Colonic mucosa (tissue), 4 donors: ENCODE data around the gene SF3B3. TPM values are rescaled to one million over a fixed set of nuclear protein-coding genes. Genes with fewer than 3 reads are reported as not detected.

Experiments
- DNase-seq: peaks from one replicate; pipeline ENCODE4 v3.0.0-alpha.2; 2020
- H3K27ac ChIP-seq: fragments of 200-600 bp; one replicate; pipeline ENCODE4 v1.8.0; 2021
- H3K27me3 ChIP-seq: fragments of 200-600 bp; one replicate; pipeline ENCODE4 v1.8.0; 2021
- H3K36me3 ChIP-seq: fragments of 200-600 bp; one replicate; pipeline ENCODE4 v1.8.0; 2021
- H3K4me1 ChIP-seq: fragments of 200-600 bp; one replicate; pipeline ENCODE4 v1.8.0; 2021; ENCODE audit warnings: mild to moderate bottlenecking
- H3K4me3 ChIP-seq: fragments of 200-600 bp; one replicate; pipeline ENCODE4 v1.8.0; 2021
- H3K9ac ChIP-seq, 2 donors: one replicate each; pipeline ENCODE4 v1.7.0; 2013; ENCODE audit warnings: control low read depth in 2 of 2, low read depth in 2 of 2, low read length in 2 of 2
- H3K9me3 ChIP-seq: fragments of 200-600 bp; one replicate; pipeline ENCODE4 v1.8.0; 2021
- intact Hi-C: fragments of 100-400 bp; cut with DNase I; formaldehyde crosslinking; loops from one replicate; pipeline ENCODE4 v1.14.1; 2022
- total RNA-seq, 2 donors: library from RNA; stranded (reverse); fragmentation: NEBNext Ultra II Directional in 1 of 2; extraction: Animal tissue kit (Norgen Biotek cat#: 25700) in 1 of 2; gene quantifications; one replicate each; pipeline ENCODE4 v1.2.1, GENCODE V29; 2021
- TF ChIP-seq, protein P1 (sequence below): fragments of 200-600 bp; IDR thresholded peaks from one replicate; pipeline ENCODE4 v1.8.0; 2022; ENCODE audit warnings: antibody characterized with exemption, mild to moderate bottlenecking
- donor health status: healthy.
- donor health status: DM: no; HTN: no; CAD: no.
- donor health status: DM: no; HTN: no; CAD: no.

The SF3B3 gene
- total RNA-seq, 2 donors from 2014 or later, result 182 to 369 TPM

DNA sequence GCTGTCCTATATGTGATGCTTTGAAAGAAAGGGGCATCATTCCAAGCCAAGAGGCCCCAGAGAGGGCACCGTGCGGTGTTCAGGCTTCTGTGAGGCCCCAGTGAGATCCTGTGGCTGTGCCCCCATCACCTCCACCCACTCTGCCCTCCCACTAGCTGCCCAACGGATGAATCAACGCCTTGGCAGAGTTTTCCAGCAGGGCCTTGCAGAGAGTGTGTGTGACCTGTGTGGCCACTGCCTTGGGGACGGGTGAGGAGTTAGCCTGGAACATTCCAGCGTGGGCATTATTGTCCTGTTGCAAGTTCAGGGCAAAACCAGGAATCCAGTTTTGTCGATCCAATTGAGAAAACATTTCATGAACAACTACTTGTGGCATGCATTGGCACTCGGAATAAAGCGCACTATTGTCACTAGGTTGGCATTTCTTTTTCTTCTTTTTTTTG lies 53.7 kb downstream of the SF3B3 start:
- Histone ChIP-seq H3K27ac (no peak overlapping the region), H3K27me3 (no peaks in the 10 kb centered on the region), H3K9ac (no peak overlapping the region), H3K4me3 (no peak overlapping the region), H3K9me3 (no peaks in the 10 kb centered on the region), H3K4me1 (peaks cover 8% of the 10 kb centered on the region), H3K36me3 (peaks cover 8% of the 10 kb centered on the region)
- intact Hi-C loops, result loop anchor here (5.0 kb wide), 1 partner anchor 75 kb away; no protein-coding TSS in a partner anchor
- TF ChIP-seq, protein P1, sequence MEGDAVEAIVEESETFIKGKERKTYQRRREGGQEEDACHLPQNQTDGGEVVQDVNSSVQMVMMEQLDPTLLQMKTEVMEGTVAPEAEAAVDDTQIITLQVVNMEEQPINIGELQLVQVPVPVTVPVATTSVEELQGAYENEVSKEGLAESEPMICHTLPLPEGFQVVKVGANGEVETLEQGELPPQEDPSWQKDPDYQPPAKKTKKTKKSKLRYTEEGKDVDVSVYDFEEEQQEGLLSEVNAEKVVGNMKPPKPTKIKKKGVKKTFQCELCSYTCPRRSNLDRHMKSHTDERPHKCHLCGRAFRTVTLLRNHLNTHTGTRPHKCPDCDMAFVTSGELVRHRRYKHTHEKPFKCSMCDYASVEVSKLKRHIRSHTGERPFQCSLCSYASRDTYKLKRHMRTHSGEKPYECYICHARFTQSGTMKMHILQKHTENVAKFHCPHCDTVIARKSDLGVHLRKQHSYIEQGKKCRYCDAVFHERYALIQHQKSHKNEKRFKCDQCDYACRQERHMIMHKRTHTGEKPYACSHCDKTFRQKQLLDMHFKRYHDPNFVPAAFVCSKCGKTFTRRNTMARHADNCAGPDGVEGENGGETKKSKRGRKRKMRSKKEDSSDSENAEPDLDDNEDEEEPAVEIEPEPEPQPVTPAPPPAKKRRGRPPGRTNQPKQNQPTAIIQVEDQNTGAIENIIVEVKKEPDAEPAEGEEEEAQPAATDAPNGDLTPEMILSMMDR, result no peak
- no peak for DNase-seq

DNA sequence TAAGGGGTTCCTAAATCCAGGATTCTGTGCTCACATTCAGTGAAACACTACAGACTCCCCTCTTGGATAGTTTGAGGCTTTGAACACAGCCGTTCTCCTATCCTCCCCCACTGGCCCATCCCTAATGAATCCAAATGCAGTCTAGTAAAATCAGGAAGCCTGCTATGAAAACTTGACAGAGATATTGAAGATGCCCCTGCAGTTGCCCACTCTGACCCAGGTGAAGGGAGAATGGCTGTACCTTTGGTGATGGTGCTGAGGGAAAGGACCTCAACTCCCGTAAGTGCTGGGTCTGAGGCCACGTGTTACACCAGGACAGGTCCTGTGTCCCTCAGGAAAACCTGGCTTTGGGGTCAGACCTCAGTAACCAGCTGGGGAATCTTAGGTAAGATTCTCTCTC lies 54.4 kb downstream of the SF3B3 start:
- no peak overlapping the region for H3K4me3 ChIP-seq
- TF ChIP-seq, protein P1, result no peak
- intact Hi-C loops, result loop anchor here (5.0 kb wide), 1 partner anchor 74 kb away; no protein-coding TSS in a partner anchor

GRCh38 chr16:70579248-70579647 lies 55.6 kb downstream of the SF3B3 start:
- DNase-seq, result no peak
- Histone ChIP-seq H3K4me1 (peaks cover 8% of the 10 kb centered on the region), H3K9me3 (no peaks in the 10 kb centered on the region), H3K36me3 (no peaks in the 10 kb centered on the region), H3K4me3 (no peak overlapping the region), H3K27me3 (no peaks in the 10 kb centered on the region), H3K27ac (no peak overlapping the region), H3K9ac (no peak overlapping the region)
- TF ChIP-seq, protein P1, result no peak
- intact Hi-C loops, result loop anchor here (5.0 kb wide), 1 partner anchor 73 kb away; no protein-coding TSS in a partner anchor

More for the DNA sequence above, 54.4 kb downstream of the SF3B3 start:
- H3K27me3 ChIP-seq, result no peaks in the 10 kb centered on the region
- H3K4me1 ChIP-seq, result peaks cover 8% of the 10 kb centered on the region
- H3K9ac ChIP-seq, result no peak overlapping the region
- DNase-seq, result no peak
- no peaks in the 10 kb centered on the region for H3K9me3 ChIP-seq
- H3K36me3 ChIP-seq, result peaks cover under 1% of the 10 kb centered on the region
- no peak overlapping the region for H3K27ac ChIP-seq

- TF ChIP-seq, protein P1, result no peak
- peaks cover 8% of the 10 kb centered on the region for H3K4me1 ChIP-seq
- H3K27ac ChIP-seq, result peak overlapping the region; percentile 27
- intact Hi-C loops, result loop anchor here (5.0 kb wide), 1 partner anchor 72 kb away; no protein-coding TSS in a partner anchor
- no peaks in the 10 kb centered on the region for H3K9me3 ChIP-seq
- peak overlapping the region; percentile 3 to 7 for H3K9ac ChIP-seq
- peak overlapping the region; percentile 22 for H3K4me3 ChIP-seq
- no peaks in the 10 kb centered on the region for H3K36me3 ChIP-seq
- peak; percentile 57 for DNase-seq
- H3K27me3 ChIP-seq, result no peaks in the 10 kb centered on the region
These were observed 56.3 kb downstream of the SF3B3 start for GRCh38 chr16:70579648-70580630.

- DNase-seq, result no peak
- no peak overlapping the region for H3K4me3 ChIP-seq
- H3K9ac ChIP-seq, result no peak overlapping the region
- H3K9me3 ChIP-seq, result no peaks in the 10 kb centered on the region
- intact Hi-C loops, result no loop called here
- no peaks in the 10 kb centered on the region for H3K4me1 ChIP-seq
- no peaks in the 10 kb centered on the region for H3K27me3 ChIP-seq
- TF ChIP-seq, protein P1, result no peak
- H3K27ac ChIP-seq, result no peak overlapping the region
- no peaks in the 10 kb centered on the region for H3K36me3 ChIP-seq
These were observed 58.8 kb downstream of the SF3B3 start for GRCh38 chr16:70582280-70582978.
